Calu3 (cell line): ENCODE results near the gene GOT1. TPM values are rescaled to one million over a fixed set of nuclear protein-coding genes. Genes with fewer than 3 reads are reported as not detected.
A peak's percentile ranks its signal among the peaks of the same experiment; 100 is the strongest.

ENCODE experiments used
- BruUV-seq: library from RNA; stranded (reverse); fragments of 400-500 nt; replicated peaks from 2 replicates; lab custom pipeline; 2021; lab: Mats Ljungman, UMichigan
- CTCF ChIA-PET: fragments of 300-600 bp; sonication (Branson Sonifier 250); formaldehyde crosslinking; loops from one replicate; lab custom pipeline; 2022; ENCODE audit warnings: antibody characterized with exemption; lab: Charles Lee
- DNase-seq: peaks from one replicate; pipeline ENCODE4 v3.0.0; 2022
- H3K27ac Mint-ChIP-seq: one replicate; pipeline ENCODE4 v1.8.0; 2022; ENCODE audit warnings: mixed read lengths; ENCODE audit not compliant: unreplicated experiment
- H3K27me3 Mint-ChIP-seq: one replicate; pipeline ENCODE4 v1.8.0; 2022; ENCODE audit warnings: mixed read lengths; ENCODE audit not compliant: unreplicated experiment
- H3K36me3 Mint-ChIP-seq: one replicate; pipeline ENCODE4 v1.8.0; 2022; ENCODE audit warnings: mild to moderate bottlenecking, moderate library complexity, mixed read lengths; ENCODE audit not compliant: insufficient read depth, unreplicated experiment
- H3K4me1 Mint-ChIP-seq: one replicate; pipeline ENCODE4 v1.8.0; 2022; ENCODE audit warnings: mild to moderate bottlenecking, low read depth, mixed read lengths; ENCODE audit not compliant: unreplicated experiment
- H3K4me3 Mint-ChIP-seq: one replicate; pipeline ENCODE4 v1.8.0; 2022; ENCODE audit warnings: mild to moderate bottlenecking, low read depth, moderate library complexity, mixed read lengths; ENCODE audit not compliant: unreplicated experiment
- H3K9me3 Mint-ChIP-seq: one replicate; pipeline ENCODE4 v1.8.0; 2022; ENCODE audit warnings: low read depth, mixed read lengths; ENCODE audit not compliant: unreplicated experiment
- intact Hi-C: fragments of 100-400 bp; cut with micrococcal nuclease; formaldehyde crosslinking; loops from one replicate; pipeline ENCODE4 v1.10.0; 2022; ENCODE audit not compliant: unreplicated experiment
- total RNA-seq: library from RNA; stranded (reverse); gene quantifications from 2 replicates; pipeline ENCODE4 v1.2.3, GENCODE V29; 2022
- TF ChIP-seq, protein P1 (sequence below): fragments of 200-600 bp; IDR thresholded peaks from one replicate; pipeline ENCODE4 v1.8.0; 2022; ENCODE audit warnings: antibody characterized with exemption; ENCODE audit not compliant: unreplicated experiment

GOT1 gene
- total RNA-seq, 1 experiment from 2014 or later = 35.6 TPM

DNA sequence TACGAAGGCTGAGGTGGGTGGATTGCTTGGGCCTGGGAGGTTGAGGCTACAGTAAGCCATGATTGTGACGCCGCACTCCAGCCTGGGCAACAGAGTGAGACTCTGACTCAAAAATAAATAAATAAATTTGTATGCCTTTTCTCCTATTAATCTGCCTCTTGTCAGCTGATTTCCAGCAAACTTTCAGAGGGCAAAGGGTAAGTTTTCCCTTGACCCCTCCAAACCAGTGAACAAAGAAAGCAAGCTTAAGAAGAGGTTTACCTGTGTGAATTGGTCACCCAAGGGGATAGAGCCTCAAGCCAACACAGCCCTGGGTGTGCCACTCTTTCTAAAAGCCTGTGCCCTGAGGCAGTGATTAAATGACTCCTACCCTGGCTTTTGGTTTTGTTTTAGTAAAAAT, 30.8 kb downstream of the GOT1 start:
- intact Hi-C loops = loop anchor here (10.0 kb wide), 1 partner anchor 285 kb away; no protein-coding TSS in a partner anchor
- no peaks in the 10 kb centered on the region for H3K9me3 Mint-ChIP-seq
- TF ChIP-seq, protein P1, sequence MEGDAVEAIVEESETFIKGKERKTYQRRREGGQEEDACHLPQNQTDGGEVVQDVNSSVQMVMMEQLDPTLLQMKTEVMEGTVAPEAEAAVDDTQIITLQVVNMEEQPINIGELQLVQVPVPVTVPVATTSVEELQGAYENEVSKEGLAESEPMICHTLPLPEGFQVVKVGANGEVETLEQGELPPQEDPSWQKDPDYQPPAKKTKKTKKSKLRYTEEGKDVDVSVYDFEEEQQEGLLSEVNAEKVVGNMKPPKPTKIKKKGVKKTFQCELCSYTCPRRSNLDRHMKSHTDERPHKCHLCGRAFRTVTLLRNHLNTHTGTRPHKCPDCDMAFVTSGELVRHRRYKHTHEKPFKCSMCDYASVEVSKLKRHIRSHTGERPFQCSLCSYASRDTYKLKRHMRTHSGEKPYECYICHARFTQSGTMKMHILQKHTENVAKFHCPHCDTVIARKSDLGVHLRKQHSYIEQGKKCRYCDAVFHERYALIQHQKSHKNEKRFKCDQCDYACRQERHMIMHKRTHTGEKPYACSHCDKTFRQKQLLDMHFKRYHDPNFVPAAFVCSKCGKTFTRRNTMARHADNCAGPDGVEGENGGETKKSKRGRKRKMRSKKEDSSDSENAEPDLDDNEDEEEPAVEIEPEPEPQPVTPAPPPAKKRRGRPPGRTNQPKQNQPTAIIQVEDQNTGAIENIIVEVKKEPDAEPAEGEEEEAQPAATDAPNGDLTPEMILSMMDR = no peak
- BruUV-seq = no TSS peak
- H3K36me3 Mint-ChIP-seq = peaks cover 7% of the 10 kb centered on the region
- H3K27ac Mint-ChIP-seq = no peak overlapping the region
- no peaks in the 10 kb centered on the region for H3K27me3 Mint-ChIP-seq
- CTCF ChIA-PET = interaction anchor here (1.2 kb wide), 1 partner anchor 12 kb away, joined by 3 read pairs; no protein-coding TSS in a partner anchor
- peaks cover 11% of the 10 kb centered on the region for H3K4me1 Mint-ChIP-seq
- H3K4me3 Mint-ChIP-seq = no peak overlapping the region
- no peak for DNase-seq

GRCh38 chr10:99396471-99396870, 34.0 kb downstream of the GOT1 start:
- intact Hi-C loops = loop anchor here (10.0 kb wide), 1 partner anchor 288 kb away; no protein-coding TSS in a partner anchor
- CTCF ChIA-PET = no interaction called here
- Mint-ChIP-seq H3K27ac (no peak overlapping the region), H3K4me3 (no peak overlapping the region), H3K36me3 (peaks cover 22% of the 10 kb centered on the region), H3K9me3 (no peaks in the 10 kb centered on the region), H3K4me1 (peaks cover 11% of the 10 kb centered on the region), H3K27me3 (no peaks in the 10 kb centered on the region)
- no TSS peak for BruUV-seq
- DNase-seq = no peak
- TF ChIP-seq, protein P1 = no peak

- Mint-ChIP-seq H3K4me1 (peaks cover 11% of the 10 kb centered on the region), H3K4me3 (peak overlapping the region; percentile 12), H3K36me3 (peaks cover 22% of the 10 kb centered on the region), H3K27ac (peak overlapping the region; percentile 54), H3K27me3 (no peaks in the 10 kb centered on the region), H3K9me3 (no peaks in the 10 kb centered on the region)
- intact Hi-C loops = loop anchor here (10.0 kb wide), 1 partner anchor 289 kb away; no protein-coding TSS in a partner anchor
- TF ChIP-seq, protein P1 = no peak
- DNase-seq = no peak
- CTCF ChIA-PET = no interaction called here
- BruUV-seq = no TSS peak
Observed at GRCh38 chr10:99395750-99396445, 34.5 kb downstream of the GOT1 start.

DNA sequence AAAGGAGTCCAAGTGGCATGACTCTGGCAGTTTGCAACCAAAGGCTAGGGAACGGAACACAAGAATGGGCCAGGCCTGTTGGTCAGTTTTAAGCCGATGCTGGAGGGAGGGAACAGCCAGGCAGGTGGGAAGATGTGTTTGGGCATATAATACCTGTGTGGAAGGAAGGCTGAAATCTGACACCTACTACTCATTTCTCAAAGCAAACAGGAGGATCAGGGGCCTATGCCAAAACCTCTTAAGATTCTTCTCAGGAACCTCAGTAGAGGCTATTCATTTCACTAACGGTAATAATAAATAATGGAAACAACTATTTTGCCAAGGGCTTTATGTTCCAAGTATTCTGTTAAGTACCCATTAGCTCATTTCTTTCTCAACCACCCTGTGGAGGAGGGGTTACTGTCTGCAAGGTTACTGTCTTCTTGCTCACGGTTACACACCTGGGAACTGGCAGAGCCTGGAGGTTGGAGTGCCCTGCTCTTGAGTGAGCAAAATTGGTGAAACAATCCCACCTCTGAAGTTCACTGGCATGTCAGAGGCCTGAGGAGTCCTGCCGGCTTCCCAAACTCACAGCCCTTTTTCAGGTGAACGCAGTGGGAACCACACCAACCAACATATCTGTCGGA, 35.5 kb downstream of the GOT1 start:
- TF ChIP-seq, protein P1 = no peak
- intact Hi-C loops = loop anchor here (10.0 kb wide), 1 partner anchor 290 kb away; no protein-coding TSS in a partner anchor
- no peak for DNase-seq
- Mint-ChIP-seq H3K4me1 (peaks cover 11% of the 10 kb centered on the region), H3K27me3 (no peaks in the 10 kb centered on the region), H3K4me3 (no peak overlapping the region), H3K27ac (no peak overlapping the region), H3K36me3 (peaks cover 22% of the 10 kb centered on the region), H3K9me3 (no peaks in the 10 kb centered on the region)
- CTCF ChIA-PET = no interaction called here
- no TSS peak for BruUV-seq
